Ramos (cell line): ENCODE results near the gene NXPH1.
"Not testable (repeated sequence)": the region's sequence is repeated elsewhere in the genome, so short reads cannot be mapped to it uniquely, and the experiment has no call there.

Source experiments
- in situ Hi-C: fragments of 300-500 bp; cut with MboI; formaldehyde crosslinking; loops from one replicate; pipeline ENCODE4 v1.14.3; 2022; ENCODE audit warnings: low sequenced_read_pairs; ENCODE audit not compliant: unreplicated experiment

NXPH1 gene

DNA sequence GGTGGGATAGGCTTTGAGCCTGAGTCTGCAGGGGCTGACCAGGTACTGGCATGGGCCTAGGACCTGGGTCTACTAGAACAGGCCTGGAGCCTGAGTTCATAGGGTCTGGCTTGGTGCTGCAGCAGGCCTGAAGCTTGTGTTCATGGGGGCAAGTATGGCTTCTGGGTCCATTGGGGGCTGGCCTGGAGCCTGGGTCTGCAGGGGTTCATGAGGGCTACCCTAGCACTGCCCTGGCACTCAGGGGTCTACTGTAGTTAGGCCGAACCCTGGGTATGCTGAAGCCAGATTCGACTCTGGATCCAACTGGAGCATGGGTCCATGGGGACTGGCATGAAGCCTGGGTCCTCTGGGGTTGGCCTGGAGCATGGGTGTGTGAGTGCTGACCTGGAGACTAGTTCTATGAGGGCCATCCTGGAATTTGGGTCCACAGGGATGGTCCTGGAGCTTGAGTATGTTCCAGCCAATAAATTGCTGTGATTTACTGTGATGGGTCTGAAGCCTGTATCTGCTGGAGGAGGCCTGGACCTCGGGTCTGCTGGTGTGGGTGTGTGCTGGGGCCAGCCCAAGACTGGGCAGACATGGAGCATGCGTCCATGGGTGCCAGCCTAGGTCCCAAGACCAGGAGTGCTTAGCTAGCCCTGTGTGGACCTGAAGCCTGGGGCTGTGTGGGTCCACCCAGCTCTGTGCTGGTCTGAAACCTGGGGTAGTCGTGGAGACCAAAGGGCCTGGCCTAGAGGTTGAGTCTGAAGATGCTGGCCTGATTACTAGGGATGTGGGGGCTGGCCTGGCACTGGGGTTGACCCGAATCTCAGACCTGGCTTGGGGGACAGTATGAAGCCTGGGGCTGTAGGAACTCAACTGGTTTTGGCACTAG lies 235.5 kb downstream of the NXPH1 start:
- in situ Hi-C loops: no loop called here

GRCh38 chr7:8669501-8669851 lies 236.1 kb downstream of the NXPH1 start:
- in situ Hi-C loops: no loop called here

- in situ Hi-C loops: no loop called here
Observed at GRCh38 chr7:8684426-8684825, 251.0 kb downstream of the NXPH1 start.

DNA sequence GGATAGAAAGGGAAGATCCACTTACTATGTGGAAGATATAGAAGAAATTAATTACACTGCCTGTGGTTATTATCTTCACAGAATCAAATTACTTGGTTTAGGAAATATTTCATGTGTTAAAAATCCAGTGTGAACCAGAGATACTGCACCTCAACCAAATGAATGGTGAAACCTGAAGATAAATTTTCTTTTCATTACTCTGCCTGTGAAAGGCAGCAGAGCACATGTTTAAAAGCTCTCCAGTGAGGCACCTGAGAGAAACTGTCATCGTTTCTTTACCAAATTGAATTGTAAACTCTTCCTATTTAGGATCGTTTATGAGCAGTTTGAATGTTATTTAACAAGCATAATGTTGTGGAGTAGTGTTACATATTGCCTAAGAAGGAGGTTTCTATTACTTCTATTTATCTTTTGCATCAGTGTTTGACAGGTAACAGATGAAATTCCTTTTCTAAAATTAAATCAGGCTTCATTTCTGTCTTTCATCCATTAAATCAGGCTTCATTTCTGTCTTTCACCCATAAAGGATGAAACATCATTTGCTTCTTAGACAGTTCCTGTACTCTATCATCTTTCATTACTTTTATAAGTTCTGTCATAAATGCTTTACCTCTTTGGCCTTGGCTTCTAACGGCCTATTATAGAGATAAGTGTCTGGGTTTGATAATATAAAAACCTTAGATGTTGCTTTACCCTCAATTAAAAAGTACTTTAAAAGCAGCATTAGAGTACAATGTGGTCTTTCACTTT lies 266.6 kb downstream of the NXPH1 start:
- in situ Hi-C loops: loop anchor here (25.0 kb wide), 1 partner anchor 263 kb away; the partner anchor contains the start of gene NXPH1

DNA sequence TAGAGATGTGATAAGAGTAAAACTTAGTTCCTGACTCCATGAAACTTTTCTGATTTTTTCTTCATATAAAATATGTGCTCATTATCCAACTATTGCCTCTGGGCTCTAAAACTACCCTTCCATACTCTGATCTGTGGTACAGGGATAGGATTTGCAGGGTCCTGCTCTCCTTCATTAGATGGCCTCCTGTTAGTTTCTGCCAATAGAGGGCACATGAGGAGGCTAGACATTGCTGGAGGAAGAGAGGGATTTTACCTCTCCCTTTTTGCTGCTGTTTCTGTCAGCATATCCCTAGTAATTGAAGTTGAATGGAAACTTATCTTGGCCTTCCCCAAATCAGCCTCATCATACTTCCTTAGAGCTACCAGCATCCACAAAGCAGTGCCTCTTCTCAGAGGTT lies 269.4 kb downstream of the NXPH1 start:
- in situ Hi-C loops: loop anchor here (25.0 kb wide), 1 partner anchor 266 kb away; the partner anchor contains the start of gene NXPH1

- in situ Hi-C loops: loop anchor here (25.0 kb wide), 1 partner anchor 273 kb away; the partner anchor contains the start of gene NXPH1
Observed at GRCh38 chr7:8710124-8710523, 276.7 kb downstream of the NXPH1 start.

DNA sequence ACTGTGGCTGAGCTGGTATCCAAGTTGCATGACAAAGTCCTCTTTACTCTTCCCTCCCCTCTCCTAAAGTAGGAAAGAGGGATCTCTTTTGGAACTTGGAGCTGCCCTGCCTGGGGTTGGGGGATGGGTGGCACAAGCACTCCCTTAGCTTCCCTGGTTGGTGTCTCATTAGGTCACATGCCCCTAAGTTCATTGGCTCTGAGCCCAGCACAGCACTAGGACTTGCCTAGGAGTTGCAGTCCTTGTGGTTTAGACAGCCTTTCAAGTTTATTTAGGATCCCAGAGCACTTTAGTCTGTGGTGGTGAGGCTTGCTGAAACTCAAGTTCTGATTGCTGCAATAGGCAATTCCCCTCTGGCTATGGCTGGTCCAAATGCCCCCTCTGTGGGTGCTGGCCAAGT lies 281.4 kb downstream of the NXPH1 start:
- in situ Hi-C loops: loop anchor here (25.0 kb wide), 1 partner anchor 277 kb away; the partner anchor contains the start of gene NXPH1

DNA sequence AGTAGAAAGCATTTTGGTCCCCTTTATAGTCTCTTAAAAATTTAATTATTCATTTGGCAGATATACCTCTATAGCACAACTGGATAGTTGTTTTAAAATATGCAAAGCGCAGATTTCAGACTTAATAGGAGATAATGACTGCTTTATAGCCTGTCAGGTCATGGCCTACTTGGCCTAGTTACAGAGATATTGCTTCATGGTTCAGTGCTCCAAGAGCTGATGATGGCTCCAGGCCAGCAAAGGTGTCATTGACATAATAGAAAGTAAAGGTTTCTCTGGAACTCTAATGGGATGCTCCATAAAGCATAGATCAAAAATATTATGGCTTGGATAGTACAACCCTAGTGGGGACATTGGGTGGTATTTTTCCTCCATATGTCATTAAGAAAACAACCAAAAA lies 285.7 kb downstream of the NXPH1 start:
- in situ Hi-C loops: loop anchor here (25.0 kb wide), 1 partner anchor 282 kb away; the partner anchor contains the start of gene NXPH1

DNA sequence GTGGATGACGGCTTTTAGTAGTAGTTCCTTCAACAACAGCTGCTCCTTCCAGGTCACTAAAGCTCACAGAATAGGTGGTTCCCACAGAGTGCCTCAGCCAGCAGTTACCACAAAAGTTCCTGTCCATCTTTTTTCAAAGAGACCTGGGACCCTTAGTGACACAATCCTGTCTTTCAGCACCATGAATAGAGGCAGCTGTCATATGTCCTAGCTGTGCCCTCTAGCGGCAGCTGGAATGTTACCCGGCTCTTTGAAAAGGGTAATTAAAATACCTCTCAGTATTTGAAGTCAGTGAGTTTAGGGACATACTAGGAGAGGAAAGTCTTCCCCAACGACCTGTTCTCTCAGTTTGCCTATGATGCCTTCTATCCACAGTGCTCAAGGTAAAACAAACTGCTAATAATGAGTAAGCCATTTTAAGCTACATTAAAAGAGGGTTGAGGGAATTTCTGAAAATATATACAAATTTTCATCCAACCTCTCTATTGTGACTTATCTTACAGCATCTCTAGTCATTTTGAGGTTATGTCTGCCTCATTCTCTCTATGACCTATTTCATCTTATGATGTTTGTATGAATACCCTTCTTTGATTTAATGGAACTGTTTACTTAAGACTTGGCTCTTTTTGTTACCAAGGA lies 290.8 kb downstream of the NXPH1 start:
- in situ Hi-C loops: loop anchor here (25.0 kb wide), 1 partner anchor 287 kb away; the partner anchor contains the start of gene NXPH1

GRCh38 chr7:8731756-8732155 lies 298.3 kb downstream of the NXPH1 start:
- in situ Hi-C loops: not testable (repeated sequence)

- in situ Hi-C loops: no loop called here
Observed at GRCh38 chr7:8739837-8740236, 306.4 kb downstream of the NXPH1 start.

- in situ Hi-C loops: no loop called here
Observed at GRCh38 chr7:8742837-8743236, 309.4 kb downstream of the NXPH1 start.

GRCh38 chr7:8747338-8747737 lies 313.9 kb downstream of the NXPH1 start:
- in situ Hi-C loops: no loop called here

DNA sequence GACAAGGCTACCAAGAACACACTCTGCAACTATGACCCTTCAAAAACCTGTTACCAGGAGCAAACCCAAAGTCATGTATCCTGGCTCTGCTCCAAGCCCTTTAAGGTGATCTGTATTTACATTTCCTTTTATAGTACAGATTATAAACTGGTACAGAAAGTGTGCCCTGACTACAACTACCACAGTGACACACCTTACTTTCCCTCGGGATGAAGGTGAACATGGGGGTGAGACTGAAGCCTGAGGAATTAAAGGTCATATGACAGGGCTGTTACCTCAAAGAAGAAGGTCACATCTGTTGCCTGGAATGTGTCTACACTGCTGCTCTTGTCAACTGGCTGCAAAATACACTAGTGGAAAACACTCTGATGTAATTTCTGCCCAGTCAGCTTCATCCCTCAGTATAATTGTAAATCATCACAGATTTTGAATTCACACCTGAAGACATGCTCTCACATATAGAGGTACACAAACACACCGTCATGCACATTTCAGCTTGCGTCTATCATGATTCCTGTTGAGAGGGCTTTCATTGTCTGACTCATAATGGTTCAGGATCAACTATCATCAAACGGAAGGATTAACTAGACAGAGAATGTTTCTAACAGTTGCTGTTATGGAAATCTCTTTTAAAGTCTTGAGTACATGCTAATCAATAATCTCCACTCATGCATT lies 318.3 kb downstream of the NXPH1 start:
- in situ Hi-C loops: no loop called here

GRCh38 chr7:8753355-8753754 lies 319.9 kb downstream of the NXPH1 start:
- in situ Hi-C loops: no loop called here

DNA sequence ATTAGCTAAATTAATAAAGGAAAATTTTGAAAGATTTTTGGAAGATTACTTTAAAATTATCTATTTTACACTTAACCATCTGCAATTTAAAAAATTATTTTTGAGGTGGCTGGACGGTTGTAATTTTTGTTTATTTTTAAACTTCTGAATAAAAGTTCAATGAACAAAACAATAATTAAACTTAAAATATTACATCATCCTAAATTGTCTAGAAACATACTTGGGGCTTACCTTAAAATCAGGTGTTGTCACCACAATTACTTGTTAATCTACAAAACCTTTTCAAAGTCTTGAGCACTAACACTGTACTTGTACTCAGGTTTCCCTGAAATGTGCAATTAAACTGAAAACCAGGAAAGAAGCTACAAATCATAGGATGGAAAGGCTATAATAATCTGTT lies 328.3 kb downstream of the NXPH1 start:
- in situ Hi-C loops: no loop called here

DNA sequence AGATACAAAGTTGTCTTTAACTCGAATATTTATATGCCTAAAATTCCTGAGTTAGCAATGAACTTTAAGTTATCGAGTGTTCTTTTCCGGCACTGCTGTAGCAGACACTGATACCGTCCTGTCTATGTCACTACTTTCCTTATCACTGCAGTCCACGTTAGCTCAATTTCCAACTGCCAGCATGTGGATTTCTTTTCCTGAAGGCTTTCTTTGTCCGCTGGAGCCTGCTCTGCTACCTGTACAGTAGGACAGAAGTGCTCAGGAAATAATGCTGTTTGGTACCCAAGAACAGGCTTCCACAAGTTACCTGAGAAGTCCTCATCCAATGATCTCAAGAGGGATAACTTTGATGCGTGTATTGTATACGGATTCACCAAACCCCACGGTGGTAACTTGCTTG lies 329.4 kb downstream of the NXPH1 start:
- in situ Hi-C loops: no loop called here

GRCh38 chr7:8765374-8765773 lies 332.0 kb downstream of the NXPH1 start:
- in situ Hi-C loops: no loop called here

GRCh38 chr7:8773518-8773917 lies 340.1 kb downstream of the NXPH1 start:
- in situ Hi-C loops: no loop called here

DNA sequence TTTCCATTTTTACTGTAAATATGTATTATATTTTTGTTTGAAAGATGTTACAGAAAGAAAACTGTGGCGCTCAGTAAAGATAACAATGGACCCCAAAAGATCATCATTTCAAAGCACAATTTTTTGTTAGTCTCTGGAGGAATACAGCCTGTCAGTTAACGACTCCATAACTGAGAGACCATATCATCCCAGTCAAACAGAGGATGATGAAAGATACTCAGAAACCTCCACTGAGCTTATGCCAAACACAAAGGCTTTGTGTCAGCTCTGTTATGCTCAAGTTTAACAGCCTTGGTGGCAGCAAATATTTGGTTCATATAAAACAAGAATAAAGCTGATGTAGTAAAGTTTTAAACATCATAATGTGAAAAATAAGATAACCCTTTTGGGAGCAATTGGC lies 345.1 kb downstream of the NXPH1 start:
- in situ Hi-C loops: no loop called here
